Measurements from ENCODE around the gene ERCC5. TPM values are rescaled to one million over a fixed set of nuclear protein-coding genes. Genes with fewer than 3 reads are reported as not detected.

ERCC5 gene
- total and polyA plus RNA-seq, 9 of the 15 experiments (the other 6 are each of a cell fraction or from before 2014, with no cell fraction given) = 7.4 to 43.1 (median 33.9) TPM

- no peak for TF ChIP-seq GTF3C2 (IDR thresholded peaks at IDR 0.05; ENCODE audit: borderline replicate concordance, extremely low read depth, insufficient read length)
- TF ChIP-seq XRCC4 (IDR thresholded peaks at IDR 0.05; ENCODE audit: extremely low read depth, insufficient read depth, insufficient read length) = no peak
- TF ChIP-seq, protein P1, sequence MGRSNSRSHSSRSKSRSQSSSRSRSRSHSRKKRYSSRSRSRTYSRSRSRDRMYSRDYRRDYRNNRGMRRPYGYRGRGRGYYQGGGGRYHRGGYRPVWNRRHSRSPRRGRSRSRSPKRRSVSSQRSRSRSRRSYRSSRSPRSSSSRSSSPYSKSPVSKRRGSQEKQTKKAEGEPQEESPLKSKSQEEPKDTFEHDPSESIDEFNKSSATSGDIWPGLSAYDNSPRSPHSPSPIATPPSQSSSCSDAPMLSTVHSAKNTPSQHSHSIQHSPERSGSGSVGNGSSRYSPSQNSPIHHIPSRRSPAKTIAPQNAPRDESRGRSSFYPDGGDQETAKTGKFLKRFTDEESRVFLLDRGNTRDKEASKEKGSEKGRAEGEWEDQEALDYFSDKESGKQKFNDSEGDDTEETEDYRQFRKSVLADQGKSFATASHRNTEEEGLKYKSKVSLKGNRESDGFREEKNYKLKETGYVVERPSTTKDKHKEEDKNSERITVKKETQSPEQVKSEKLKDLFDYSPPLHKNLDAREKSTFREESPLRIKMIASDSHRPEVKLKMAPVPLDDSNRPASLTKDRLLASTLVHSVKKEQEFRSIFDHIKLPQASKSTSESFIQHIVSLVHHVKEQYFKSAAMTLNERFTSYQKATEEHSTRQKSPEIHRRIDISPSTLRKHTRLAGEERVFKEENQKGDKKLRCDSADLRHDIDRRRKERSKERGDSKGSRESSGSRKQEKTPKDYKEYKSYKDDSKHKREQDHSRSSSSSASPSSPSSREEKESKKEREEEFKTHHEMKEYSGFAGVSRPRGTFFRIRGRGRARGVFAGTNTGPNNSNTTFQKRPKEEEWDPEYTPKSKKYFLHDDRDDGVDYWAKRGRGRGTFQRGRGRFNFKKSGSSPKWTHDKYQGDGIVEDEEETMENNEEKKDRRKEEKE (IDR thresholded peaks at IDR 0.05; ENCODE audit: borderline replicate concordance in 1 of 2, control insufficient read depth in 1 of 2, low read depth in 2 of 2, low read length in 1 of 2) = no peak
- TF ChIP-seq XRCC5 (IDR thresholded peaks at IDR 0.05; ENCODE audit: low read depth, low read length) = no peak
- TF ChIP-seq CCAR2 (IDR thresholded peaks at IDR 0.05; ENCODE audit: low read depth, low read length) = no peak
- no peak for TF ChIP-seq TFE3 (CRISPR knock-in tag; IDR thresholded peaks at IDR 0.05)
- no peak for TF ChIP-seq BCL6 (CRISPR knock-in tag; IDR thresholded peaks at IDR 0.05)
- TF ChIP-seq ATF1 (CRISPR knock-in tag; IDR thresholded peaks at IDR 0.05) = no peak
- peak; percentile 92 for TF ChIP-seq ATF1 (tag; IDR thresholded peaks at IDR 0.05)
- no peak for TF ChIP-seq MCM3 (IDR thresholded peaks at IDR 0.05)
- TF ChIP-seq FOXJ2 (tag; IDR thresholded peaks at IDR 0.05) = no peak
- peak; percentile 79 to 85 for TF ChIP-seq SIX5 (IDR thresholded peaks at IDR 0.05; ENCODE audit: borderline replicate concordance in 1 of 2, insufficient read depth in 1 of 2, low read depth in 1 of 2, low read length in 2 of 2)
- no peak for TF ChIP-seq HSF4 (CRISPR knock-in tag; IDR thresholded peaks at IDR 0.05; ENCODE audit: borderline replicate concordance)
- TF ChIP-seq, protein P2, sequence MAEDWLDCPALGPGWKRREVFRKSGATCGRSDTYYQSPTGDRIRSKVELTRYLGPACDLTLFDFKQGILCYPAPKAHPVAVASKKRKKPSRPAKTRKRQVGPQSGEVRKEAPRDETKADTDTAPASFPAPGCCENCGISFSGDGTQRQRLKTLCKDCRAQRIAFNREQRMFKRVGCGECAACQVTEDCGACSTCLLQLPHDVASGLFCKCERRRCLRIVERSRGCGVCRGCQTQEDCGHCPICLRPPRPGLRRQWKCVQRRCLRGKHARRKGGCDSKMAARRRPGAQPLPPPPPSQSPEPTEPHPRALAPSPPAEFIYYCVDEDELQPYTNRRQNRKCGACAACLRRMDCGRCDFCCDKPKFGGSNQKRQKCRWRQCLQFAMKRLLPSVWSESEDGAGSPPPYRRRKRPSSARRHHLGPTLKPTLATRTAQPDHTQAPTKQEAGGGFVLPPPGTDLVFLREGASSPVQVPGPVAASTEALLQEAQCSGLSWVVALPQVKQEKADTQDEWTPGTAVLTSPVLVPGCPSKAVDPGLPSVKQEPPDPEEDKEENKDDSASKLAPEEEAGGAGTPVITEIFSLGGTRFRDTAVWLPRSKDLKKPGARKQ (CRISPR knock-in tag; IDR thresholded peaks at IDR 0.05) = no peak
- TF ChIP-seq RBBP5 (IDR thresholded peaks at IDR 0.05; ENCODE audit: borderline replicate concordance, insufficient read depth, low read length, poor library complexity, severe bottlenecking) = peak; percentile 69
- TF ChIP-seq BHLHE40 (IDR thresholded peaks at IDR 0.05; ENCODE audit: low read length) = peak; percentile 42; the same call in 1 of the 2 replicates
- no peak for TF ChIP-seq RB1 (IDR thresholded peaks at IDR 0.05; ENCODE audit: low read depth)
Observed at GRCh38 chr13:102798581-102799425, 47.0 kb upstream of the ERCC5 start, which contains the start of the genes BIVM and POGLUT2 (continued).

Measured in K562 (cell line).